GM12891 (cell line): ENCODE data around the gene NR0B2.

Experiments used
- POLR2A ChIP-seq: IDR thresholded peaks from 2 replicates; pipeline ENCODE4 v1.6.1; 2011; ENCODE audit warnings: low read depth, low read length, control low read depth
- POLR2AphosphoS5 ChIP-seq: IDR thresholded peaks from 2 replicates; pipeline ENCODE4 v1.6.1; 2011; ENCODE audit warnings: low read depth, low read length, control low read depth
- TAF1 ChIP-seq: IDR thresholded peaks from 2 replicates; pipeline ENCODE4 v1.6.1; 2011; ENCODE audit warnings: low read depth, low read length, control low read depth

DNA sequence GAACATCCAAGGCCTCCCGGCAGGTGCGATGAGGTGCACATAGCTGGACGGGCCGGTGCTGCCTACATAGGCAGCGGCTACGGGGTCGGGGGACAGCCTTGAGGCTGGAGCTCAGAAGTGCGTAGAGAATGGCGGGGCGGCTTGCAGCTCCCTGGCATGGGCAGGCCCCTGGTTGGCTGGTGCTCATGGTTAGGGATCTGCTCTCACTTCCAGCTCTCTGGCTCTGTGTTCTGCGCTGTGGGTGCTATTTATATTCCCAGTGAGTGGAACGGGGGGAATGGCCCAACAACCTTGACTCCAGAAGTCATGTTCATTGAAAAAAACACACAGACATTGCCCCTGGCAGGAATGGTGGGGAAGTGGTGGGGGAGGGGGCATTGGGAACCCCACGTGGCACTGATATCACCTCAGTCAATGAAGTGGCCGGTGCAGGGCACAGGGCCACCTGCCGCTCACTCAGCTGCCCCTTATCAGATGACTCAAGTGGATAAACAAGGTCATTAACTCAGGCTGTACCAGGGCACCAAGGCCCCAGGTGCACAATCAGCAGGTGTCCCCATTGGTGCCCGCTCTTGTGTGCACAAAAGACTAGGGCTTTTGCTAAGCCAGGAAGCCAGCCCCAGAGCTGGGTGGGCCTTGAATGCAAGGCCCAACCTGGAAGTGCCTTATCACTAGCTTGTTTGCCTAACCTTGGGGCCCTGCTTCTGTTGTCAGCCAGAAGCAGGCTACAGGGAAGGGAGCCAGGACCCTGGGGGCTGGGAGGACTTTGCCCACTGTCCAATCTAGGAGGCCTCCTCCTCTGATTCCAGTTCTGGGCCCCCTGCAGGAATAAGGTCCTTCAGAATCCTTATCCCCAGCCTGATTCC lies at the start of gene NR0B2:
- no peak for TF ChIP-seq TAF1
- TF ChIP-seq POLR2A, result no peak
- no peak for TF ChIP-seq POLR2AphosphoS5
